GM12874 (cell line): ENCODE data around the gene TDRD3.

Experiments
- CTCF ChIP-seq: IDR thresholded peaks from 2 replicates; pipeline ENCODE4 v1.5.1; 2011; ENCODE audit warnings: low read depth, mild to moderate bottlenecking, control low read depth, low read length, moderate library complexity; ENCODE audit not compliant: insufficient read depth

The TDRD3 gene

DNA sequence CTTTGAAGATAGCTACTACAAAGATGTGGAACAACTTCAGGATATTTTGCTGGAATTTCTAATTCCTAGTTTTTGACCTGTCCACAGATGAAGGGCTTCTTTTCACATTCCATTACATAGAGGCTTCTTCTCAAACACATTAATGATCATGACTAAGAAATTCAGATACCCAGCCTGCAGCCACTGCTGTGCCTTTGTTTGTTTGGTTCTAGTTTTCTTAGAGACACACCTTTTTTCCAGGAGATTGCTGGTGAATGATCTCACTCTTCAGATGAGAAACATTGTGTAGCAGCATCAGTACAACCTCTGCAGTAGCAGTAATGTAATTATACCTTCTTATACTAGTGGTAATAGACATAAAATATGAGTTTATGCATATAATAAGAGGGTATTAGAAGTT lies 5.0 kb downstream of the TDRD3 start:
- no peak for TF ChIP-seq CTCF

DNA sequence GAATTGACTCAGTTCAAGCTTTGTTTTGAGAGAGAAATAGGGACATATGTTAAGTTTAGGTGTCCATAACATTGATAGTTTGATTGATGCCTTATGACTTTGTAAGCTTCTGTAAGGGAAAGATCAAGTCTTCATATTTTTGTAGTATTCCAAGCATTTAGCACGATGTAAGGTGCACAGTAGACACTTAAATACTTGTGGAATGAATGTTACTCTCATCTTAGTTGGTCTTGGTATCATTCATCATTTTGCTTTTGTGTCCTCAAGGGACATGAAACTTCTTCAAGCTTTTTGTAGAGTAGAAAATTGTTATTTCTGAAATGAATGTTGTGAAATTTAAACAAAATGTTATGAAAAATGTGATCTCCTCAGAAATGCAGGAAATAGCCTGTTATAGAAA lies 10.1 kb downstream of the TDRD3 start:
- TF ChIP-seq CTCF: no peak

DNA sequence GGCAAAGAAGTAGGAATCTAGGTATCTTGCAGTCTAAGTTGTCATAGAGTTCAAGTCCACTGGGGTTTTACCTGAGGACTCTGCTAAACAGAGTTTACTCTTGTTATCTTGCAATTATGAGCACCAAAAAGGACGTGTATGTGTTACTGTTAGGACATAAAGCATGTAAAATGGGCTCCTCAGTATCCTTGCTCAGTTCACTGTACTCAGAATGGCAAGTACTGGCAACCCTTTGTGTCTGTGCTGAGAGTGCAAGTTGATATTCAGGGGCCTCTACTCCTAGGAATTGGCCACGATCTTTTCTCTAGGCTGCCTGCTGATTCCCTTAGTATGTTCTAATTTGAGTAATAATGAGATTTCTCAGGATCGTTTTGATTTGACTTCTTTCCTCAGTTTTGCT lies 13.3 kb downstream of the TDRD3 start:
- TF ChIP-seq CTCF: no peak

- TF ChIP-seq CTCF: no peak
Measured at GRCh38 chr13:60411464-60411863, 14.4 kb downstream of the TDRD3 start.

GRCh38 chr13:60411983-60412382 lies 15.0 kb downstream of the TDRD3 start:
- no peak for TF ChIP-seq CTCF

GRCh38 chr13:60412909-60413616 lies 16.0 kb downstream of the TDRD3 start:
- no peak for TF ChIP-seq CTCF

DNA sequence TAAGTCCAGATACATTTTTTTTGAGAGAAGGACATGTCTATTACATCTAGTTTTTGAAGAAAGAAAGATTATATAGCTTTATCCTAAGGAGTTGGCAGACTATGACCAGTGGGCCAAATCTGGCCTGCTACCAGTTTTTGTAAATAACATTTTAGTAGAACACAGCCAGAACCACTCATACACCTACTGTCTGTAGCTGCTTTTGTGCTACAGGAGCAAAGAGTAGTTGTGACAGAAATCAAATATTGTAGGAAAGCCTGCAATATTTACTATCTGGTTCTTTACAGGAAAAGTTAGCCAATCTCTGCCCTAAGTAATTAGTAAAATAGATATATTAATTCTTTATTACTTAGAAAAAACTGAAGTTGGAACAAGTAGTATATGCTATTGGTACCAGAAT lies 17.2 kb downstream of the TDRD3 start:
- TF ChIP-seq CTCF: no peak
